ENCODE measurements around the gene CDCP1. TPM values are rescaled to one million over a fixed set of nuclear protein-coding genes. Genes with fewer than 3 reads are reported as not detected.

Gene CDCP1
- total RNA-seq, 1 donor from 2014 or later, result 0.25 TPM

Other genes with a start within 250 kb of the CDCP1 start
- gene ZDHHC3, start 170.2 kb downstream of the CDCP1 start, total RNA-seq, result 40.2 TPM
- gene EXOSC7, start 170.1 kb downstream of the CDCP1 start, total RNA-seq, result 27.2 TPM
- gene CLEC3B, start 120.1 kb downstream of the CDCP1 start, total RNA-seq, result 80.8 TPM
- gene TMEM158, start 79.9 kb upstream of the CDCP1 start, total RNA-seq, result 0.60 TPM
- gene LARS2, start 242.2 kb upstream of the CDCP1 start, total RNA-seq, result 17.0 TPM

Measured in left ventricle myocardium inferior (tissue), 1 donor.